Liver (tissue), 9 donors: Measurements from ENCODE around the gene PDE2A. TPM values are rescaled to one million over a fixed set of nuclear protein-coding genes. Genes with fewer than 3 reads are reported as not detected.

ENCODE experiments used
- DNase-seq: peaks from one replicate; pipeline ENCODE4 v3.0.0-alpha.2; 2017; ENCODE audit warnings: low spot score
- H3K27ac ChIP-seq, 2 donors: one replicate each; pipeline ENCODE4 v1.7.0; 2013; ENCODE audit warnings: inconsistent platforms in 2 of 2, low read length in 2 of 2, control low read depth in 1 of 2, low read depth in 1 of 2, mild to moderate bottlenecking in 1 of 2
- H3K27me3 ChIP-seq, 4 donors: one replicate each; pipeline versions ENCODE4 v1.6.1 to v1.7.0; 2013; ENCODE audit warnings: low read length in 3 of 4, inconsistent platforms in 1 of 4, mild to moderate bottlenecking in 1 of 4, moderate library complexity in 1 of 4; ENCODE audit not compliant: control insufficient read depth in 4 of 4, insufficient read depth in 4 of 4
- H3K36me3 ChIP-seq, 4 donors: one replicate each; pipeline versions ENCODE4 v1.6.1 to v1.7.0; 2013; ENCODE audit warnings: low read length in 3 of 4, mild to moderate bottlenecking in 3 of 4, low read depth in 1 of 4, moderate library complexity in 1 of 4; ENCODE audit not compliant: control insufficient read depth in 4 of 4, insufficient read depth in 3 of 4
- H3K4me1 ChIP-seq, 4 donors: one replicate each; pipeline versions ENCODE4 v1.6.1 to v1.7.0; 2013; ENCODE audit warnings: low read length in 3 of 4, mild to moderate bottlenecking in 3 of 4, moderate library complexity in 1 of 4; ENCODE audit not compliant: control insufficient read depth in 4 of 4, insufficient read depth in 4 of 4
- H3K4me3 ChIP-seq, 3 donors: one replicate each; pipeline versions ENCODE4 v1.6.1 to v1.7.0; 2013; ENCODE audit warnings: low read length in 3 of 3, control low read depth in 1 of 3, low read depth in 1 of 3, mild to moderate bottlenecking in 1 of 3
- H3K9ac ChIP-seq, 2 donors: one replicate each; pipeline ENCODE4 v1.7.0; 2013; ENCODE audit warnings: low read length in 2 of 2, mild to moderate bottlenecking in 2 of 2, moderate library complexity in 2 of 2, control low read depth in 1 of 2, low read depth in 1 of 2
- H3K9me3 ChIP-seq, 4 donors: one replicate each; pipeline versions ENCODE4 v1.6.1 to v1.7.0; 2013; ENCODE audit warnings: low read length in 3 of 4; ENCODE audit not compliant: control insufficient read depth in 4 of 4
- EGR1 ChIP-seq, 2 donors: IDR thresholded peaks; 2 replicates each; pipeline ENCODE4 v1.6.1; 2016 to 2018; ENCODE audit warnings: antibody characterized with exemption in 2 of 2, low read depth in 2 of 2
- FOXA1 ChIP-seq: IDR thresholded peaks from 2 replicates; pipeline ENCODE4 v1.6.1; 2016; ENCODE audit warnings: antibody characterized with exemption
- FOXA2 ChIP-seq: IDR thresholded peaks from 2 replicates; pipeline ENCODE4 v1.6.1; 2016; ENCODE audit warnings: antibody characterized with exemption
- GABPA ChIP-seq, 2 donors: IDR thresholded peaks in 1 of 2; conservative IDR thresholded peaks in 1 of 2; 2 replicates each; pipeline ENCODE4 v1.6.1; 2016; ENCODE audit warnings: antibody characterized with exemption in 2 of 2, mild to moderate bottlenecking in 1 of 2, moderate library complexity in 1 of 2
- HNF4A ChIP-seq, 2 donors: conservative IDR thresholded peaks; 2 replicates each; pipeline ENCODE4 v1.6.1; 2016; ENCODE audit warnings: antibody characterized with exemption in 2 of 2, mild to moderate bottlenecking in 2 of 2
- HNF4G ChIP-seq: IDR thresholded peaks from 2 replicates; pipeline ENCODE4 v1.6.1; 2016; ENCODE audit warnings: antibody characterized with exemption
- JUND ChIP-seq, 2 donors: IDR thresholded peaks; 2 replicates each; pipeline ENCODE4 v1.6.1; 2016; ENCODE audit warnings: antibody characterized with exemption in 2 of 2
- NR2F2 ChIP-seq: IDR thresholded peaks from 2 replicates; pipeline ENCODE4 v1.6.1; 2016; ENCODE audit warnings: antibody characterized with exemption
- RAD21 ChIP-seq, 2 donors: IDR thresholded peaks; 2 replicates each; pipeline ENCODE4 v1.6.1; 2016; ENCODE audit warnings: antibody characterized with exemption in 2 of 2, mild to moderate bottlenecking in 2 of 2
- RXRA ChIP-seq, 2 donors: IDR thresholded peaks; 2 replicates each; pipeline ENCODE4 v1.6.1; 2017 to 2018; ENCODE audit warnings: antibody characterized with exemption in 2 of 2, mild to moderate bottlenecking in 1 of 2
- SP1 ChIP-seq: IDR thresholded peaks from 2 replicates; pipeline ENCODE4 v1.6.1; 2018; ENCODE audit warnings: antibody characterized with exemption, mild to moderate bottlenecking
- TAF1 ChIP-seq: conservative IDR thresholded peaks from 2 replicates; pipeline ENCODE4 v1.6.1; 2016; ENCODE audit warnings: antibody characterized with exemption, mild to moderate bottlenecking
- YY1 ChIP-seq: IDR thresholded peaks from 2 replicates; pipeline ENCODE4 v1.6.1; 2016; ENCODE audit warnings: antibody characterized with exemption, mild to moderate bottlenecking
- WGBS: extraction: QIAGEN DNeasy Blood & Tissue Kit; methylation state at CpG from one replicate; pipeline ENCODE4 v1.1.7; 2013; 5-methylcytosine and 5-hydroxymethylcytosine counted together
- polyA plus RNA-seq, 2 donors: library from polyadenylated mRNA; stranded (reverse) in 1 of 2; unstranded in 1 of 2; fragments of 200-250 nt in 1 of 2; fragments of >200 nt in 1 of 2; fragmentation: Nextera tagmentation in 1 of 2; extraction: Ambion mirVana in 1 of 2; gene quantifications; one replicate each; pipeline versions ENCODE4 v1.2.1 to v1.2.3, GENCODE V29; 2013 to 2015
- total RNA-seq, 2 donors: library from RNA; depleted of rRNA; stranded (reverse); fragments of >200 nt; gene quantifications; one replicate each; pipeline ENCODE4 v1.2.3, GENCODE V29; 2014
- TF ChIP-seq, protein P1 (sequence below): IDR thresholded peaks from 2 replicates; pipeline ENCODE4 v1.6.1; 2016; ENCODE audit warnings: antibody characterized with exemption
- TF ChIP-seq, protein P2 (sequence below): fragments of 150-350 bp; IDR thresholded peaks from 2 replicates; pipeline ENCODE4 v1.5.1; 2017; ENCODE audit warnings: improper control_type of control experiment, low read depth, low read length; ENCODE audit not compliant: missing input control
- TF ChIP-seq, protein P3 (sequence below): IDR thresholded peaks from 2 replicates; pipeline ENCODE4 v1.6.1; 2016; ENCODE audit warnings: antibody characterized with exemption
- TF ChIP-seq, protein P4 (sequence below): IDR thresholded peaks from 2 replicates; pipeline ENCODE4 v1.6.1; 2016; ENCODE audit warnings: antibody characterized with exemption, mild to moderate bottlenecking
- TF ChIP-seq, protein P5 (sequence below): IDR thresholded peaks from 2 replicates; pipeline ENCODE4 v1.6.1; 2016; ENCODE audit warnings: antibody characterized with exemption
- donor health status: healthy.
- donor health status: healthy.
- donor health status: healthy.
- donor health status: healthy.
- donor health status: healthy.

PDE2A gene
- total and polyA plus RNA-seq, 4 donors: 4.3 to 32.8 (median 12.9) TPM

DNA sequence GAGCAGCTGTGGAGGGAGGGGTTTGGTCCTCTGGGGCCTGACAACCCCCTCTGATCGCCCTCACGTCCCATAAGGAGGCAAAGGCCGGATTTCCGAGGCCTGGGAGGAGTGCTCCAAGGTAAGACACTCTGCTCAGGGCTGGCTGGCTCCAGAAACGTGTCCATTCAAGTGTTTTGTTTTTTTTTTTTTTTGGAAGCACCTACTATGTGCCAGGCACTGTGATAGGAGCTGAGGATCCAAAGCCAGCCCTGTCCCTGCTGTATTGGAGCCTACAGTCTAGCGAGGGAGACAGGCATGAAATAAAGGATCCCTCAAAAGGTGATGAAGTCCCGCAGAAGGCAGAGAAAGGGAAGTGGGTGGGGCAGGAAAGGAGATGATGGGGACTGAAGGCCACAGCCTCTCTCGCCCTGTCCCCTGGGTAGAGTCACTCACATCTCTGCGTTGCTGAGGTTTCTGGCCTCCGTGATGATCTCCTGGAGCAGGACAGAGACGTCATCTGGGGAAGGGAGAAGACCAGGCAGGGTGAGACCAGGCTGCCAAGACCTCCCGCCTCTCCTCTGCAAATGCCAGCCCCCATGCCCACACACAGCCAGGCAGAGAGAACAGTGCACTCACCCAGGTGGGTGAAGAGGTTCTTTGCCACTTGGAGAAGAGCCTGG lies 89.2 kb downstream of the PDE2A start (continued):
- TF ChIP-seq, protein P1, sequence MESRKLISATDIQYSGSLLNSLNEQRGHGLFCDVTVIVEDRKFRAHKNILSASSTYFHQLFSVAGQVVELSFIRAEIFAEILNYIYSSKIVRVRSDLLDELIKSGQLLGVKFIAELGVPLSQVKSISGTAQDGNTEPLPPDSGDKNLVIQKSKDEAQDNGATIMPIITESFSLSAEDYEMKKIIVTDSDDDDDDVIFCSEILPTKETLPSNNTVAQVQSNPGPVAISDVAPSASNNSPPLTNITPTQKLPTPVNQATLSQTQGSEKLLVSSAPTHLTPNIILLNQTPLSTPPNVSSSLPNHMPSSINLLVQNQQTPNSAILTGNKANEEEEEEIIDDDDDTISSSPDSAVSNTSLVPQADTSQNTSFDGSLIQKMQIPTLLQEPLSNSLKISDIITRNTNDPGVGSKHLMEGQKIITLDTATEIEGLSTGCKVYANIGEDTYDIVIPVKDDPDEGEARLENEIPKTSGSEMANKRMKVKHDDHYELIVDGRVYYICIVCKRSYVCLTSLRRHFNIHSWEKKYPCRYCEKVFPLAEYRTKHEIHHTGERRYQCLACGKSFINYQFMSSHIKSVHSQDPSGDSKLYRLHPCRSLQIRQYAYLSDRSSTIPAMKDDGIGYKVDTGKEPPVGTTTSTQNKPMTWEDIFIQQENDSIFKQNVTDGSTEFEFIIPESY: no peak
- no peak for TF ChIP-seq HNF4A (conservative IDR thresholded peaks at IDR 0.05)

DNA sequence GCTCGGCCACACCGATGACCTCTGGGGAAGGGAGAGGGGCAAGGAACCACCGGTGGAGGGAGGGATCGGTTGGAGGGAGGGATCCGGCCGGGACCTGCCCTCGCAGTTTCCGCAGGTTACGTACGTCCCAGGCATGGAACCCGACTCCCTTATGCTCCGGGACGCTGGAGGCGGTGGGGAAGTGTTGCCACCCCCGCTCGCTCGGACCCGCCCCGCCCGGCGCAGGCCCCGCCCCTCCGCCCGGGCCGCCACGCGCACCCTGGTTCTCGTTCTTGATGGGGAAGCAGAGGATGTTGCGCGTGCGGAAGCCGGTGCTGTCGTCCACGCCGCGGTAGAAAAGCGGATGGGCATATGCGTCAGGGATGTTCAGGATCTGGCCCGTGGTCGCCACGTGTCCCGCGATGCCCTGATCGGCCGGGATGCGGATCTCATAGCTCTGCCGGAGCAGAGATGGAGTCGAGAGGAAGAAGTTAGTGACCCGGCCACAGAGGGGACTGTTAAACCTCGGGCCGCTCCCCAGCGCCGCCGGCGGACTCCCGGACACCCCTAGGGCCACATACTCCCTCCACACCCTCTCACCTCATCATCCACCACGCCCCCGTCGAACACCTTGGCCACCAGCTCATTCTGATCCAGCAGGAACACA lies 89.8 kb downstream of the PDE2A start:
- no peaks in the 10 kb centered on the region for H3K9me3 ChIP-seq
- TF ChIP-seq, protein P2, sequence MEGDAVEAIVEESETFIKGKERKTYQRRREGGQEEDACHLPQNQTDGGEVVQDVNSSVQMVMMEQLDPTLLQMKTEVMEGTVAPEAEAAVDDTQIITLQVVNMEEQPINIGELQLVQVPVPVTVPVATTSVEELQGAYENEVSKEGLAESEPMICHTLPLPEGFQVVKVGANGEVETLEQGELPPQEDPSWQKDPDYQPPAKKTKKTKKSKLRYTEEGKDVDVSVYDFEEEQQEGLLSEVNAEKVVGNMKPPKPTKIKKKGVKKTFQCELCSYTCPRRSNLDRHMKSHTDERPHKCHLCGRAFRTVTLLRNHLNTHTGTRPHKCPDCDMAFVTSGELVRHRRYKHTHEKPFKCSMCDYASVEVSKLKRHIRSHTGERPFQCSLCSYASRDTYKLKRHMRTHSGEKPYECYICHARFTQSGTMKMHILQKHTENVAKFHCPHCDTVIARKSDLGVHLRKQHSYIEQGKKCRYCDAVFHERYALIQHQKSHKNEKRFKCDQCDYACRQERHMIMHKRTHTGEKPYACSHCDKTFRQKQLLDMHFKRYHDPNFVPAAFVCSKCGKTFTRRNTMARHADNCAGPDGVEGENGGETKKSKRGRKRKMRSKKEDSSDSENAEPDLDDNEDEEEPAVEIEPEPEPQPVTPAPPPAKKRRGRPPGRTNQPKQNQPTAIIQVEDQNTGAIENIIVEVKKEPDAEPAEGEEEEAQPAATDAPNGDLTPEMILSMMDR: no peak
- no peak for TF ChIP-seq HNF4A (conservative IDR thresholded peaks at IDR 0.05)
- no peak for TF ChIP-seq NR2F2
- TF ChIP-seq, protein P1: no peak
- TF ChIP-seq, protein P3, sequence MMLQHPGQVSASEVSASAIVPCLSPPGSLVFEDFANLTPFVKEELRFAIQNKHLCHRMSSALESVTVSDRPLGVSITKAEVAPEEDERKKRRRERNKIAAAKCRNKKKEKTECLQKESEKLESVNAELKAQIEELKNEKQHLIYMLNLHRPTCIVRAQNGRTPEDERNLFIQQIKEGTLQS: no peak
- no peak for TF ChIP-seq GABPA (IDR thresholded peaks at IDR 0.05 in 1 of 2, conservative IDR thresholded peaks at IDR 0.05 in 1 of 2)
- TF ChIP-seq RXRA (IDR thresholded peaks at IDR 0.05): no peak
- no peak for TF ChIP-seq FOXA1
- no peak for TF ChIP-seq JUND (IDR thresholded peaks at IDR 0.05)
- no peak for TF ChIP-seq SP1
- no peak for TF ChIP-seq HNF4G
- TF ChIP-seq RAD21 (IDR thresholded peaks at IDR 0.05): no peak
- no peak for TF ChIP-seq EGR1 (IDR thresholded peaks at IDR 0.05; ENCODE audit: low read depth in 2 of 2)
- no peak for TF ChIP-seq FOXA2
- TF ChIP-seq TAF1: no peak
- TF ChIP-seq YY1: no peak
- TF ChIP-seq, protein P4, sequence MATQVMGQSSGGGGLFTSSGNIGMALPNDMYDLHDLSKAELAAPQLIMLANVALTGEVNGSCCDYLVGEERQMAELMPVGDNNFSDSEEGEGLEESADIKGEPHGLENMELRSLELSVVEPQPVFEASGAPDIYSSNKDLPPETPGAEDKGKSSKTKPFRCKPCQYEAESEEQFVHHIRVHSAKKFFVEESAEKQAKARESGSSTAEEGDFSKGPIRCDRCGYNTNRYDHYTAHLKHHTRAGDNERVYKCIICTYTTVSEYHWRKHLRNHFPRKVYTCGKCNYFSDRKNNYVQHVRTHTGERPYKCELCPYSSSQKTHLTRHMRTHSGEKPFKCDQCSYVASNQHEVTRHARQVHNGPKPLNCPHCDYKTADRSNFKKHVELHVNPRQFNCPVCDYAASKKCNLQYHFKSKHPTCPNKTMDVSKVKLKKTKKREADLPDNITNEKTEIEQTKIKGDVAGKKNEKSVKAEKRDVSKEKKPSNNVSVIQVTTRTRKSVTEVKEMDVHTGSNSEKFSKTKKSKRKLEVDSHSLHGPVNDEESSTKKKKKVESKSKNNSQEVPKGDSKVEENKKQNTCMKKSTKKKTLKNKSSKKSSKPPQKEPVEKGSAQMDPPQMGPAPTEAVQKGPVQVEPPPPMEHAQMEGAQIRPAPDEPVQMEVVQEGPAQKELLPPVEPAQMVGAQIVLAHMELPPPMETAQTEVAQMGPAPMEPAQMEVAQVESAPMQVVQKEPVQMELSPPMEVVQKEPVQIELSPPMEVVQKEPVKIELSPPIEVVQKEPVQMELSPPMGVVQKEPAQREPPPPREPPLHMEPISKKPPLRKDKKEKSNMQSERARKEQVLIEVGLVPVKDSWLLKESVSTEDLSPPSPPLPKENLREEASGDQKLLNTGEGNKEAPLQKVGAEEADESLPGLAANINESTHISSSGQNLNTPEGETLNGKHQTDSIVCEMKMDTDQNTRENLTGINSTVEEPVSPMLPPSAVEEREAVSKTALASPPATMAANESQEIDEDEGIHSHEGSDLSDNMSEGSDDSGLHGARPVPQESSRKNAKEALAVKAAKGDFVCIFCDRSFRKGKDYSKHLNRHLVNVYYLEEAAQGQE: no peak
- TF ChIP-seq, protein P5, sequence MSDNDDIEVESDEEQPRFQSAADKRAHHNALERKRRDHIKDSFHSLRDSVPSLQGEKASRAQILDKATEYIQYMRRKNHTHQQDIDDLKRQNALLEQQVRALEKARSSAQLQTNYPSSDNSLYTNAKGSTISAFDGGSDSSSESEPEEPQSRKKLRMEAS: no peak
- H3K4me3 ChIP-seq: no peak overlapping the region
- peak; percentile 40 for DNase-seq
- peaks cover 0 to 3% (median 1%) of the 10 kb centered on the region in 4 donors for H3K4me1 ChIP-seq
- peaks cover 0 to 7% (median 0%) of the 10 kb centered on the region in 4 donors for H3K27me3 ChIP-seq
- no peak overlapping the region for H3K9ac ChIP-seq
- no peaks in the 10 kb centered on the region for H3K36me3 ChIP-seq
- 22% methylated on average over 59 of the region's 59 CpGs for WGBS
- H3K27ac ChIP-seq: no peak overlapping the region
